Stimulated activated CD4-positive, alpha-beta T cell treated with anti-CD3 and anti-CD28 coated beads, Interleukin-2, amount 100 ng/mL, for 48 hours (primary cell): ENCODE data around the gene ADGRB2.
A peak's percentile ranks its signal among the peaks of the same experiment; 100 is the strongest.

Experiments used
- DNase-seq, 2 donors: peaks; one replicate each; pipeline ENCODE4 v3.0.0-alpha.2; 2020

The ADGRB2 gene

GRCh38 chr1:31782421-31783410 is 18.6 kb upstream of the ADGRB2 start:
- DNase-seq = no peak

DNA sequence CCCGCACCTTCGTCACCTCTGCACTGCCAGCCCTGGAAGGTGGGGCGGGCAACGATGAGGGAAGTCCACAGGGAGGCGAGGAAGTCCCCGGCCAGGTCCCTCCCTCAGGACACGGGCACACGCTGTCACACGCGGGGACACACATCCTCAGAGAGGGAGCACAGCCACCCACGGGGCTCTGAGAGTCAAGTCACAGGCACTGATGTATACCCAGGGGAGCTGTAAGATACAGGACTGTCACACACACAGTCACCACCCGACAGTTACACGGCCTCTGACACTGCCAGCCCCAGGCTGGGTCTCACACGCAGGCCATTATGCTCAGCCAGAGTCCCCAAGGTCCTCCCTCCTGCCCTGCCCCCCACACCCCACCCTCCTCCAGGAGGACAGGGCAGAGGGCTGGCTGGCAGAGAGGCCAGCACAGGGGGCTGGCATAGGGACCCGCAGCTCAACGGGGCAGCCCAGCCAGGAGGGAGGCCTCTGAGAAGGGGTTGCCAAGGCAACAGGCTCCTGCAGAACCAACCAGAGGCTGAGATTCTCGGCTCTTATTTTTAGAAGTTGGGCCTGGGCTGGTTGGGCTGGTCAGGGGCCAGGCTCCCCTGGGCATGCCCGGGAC is 17.7 kb upstream of the ADGRB2 start:
- DNase-seq = no peak

DNA sequence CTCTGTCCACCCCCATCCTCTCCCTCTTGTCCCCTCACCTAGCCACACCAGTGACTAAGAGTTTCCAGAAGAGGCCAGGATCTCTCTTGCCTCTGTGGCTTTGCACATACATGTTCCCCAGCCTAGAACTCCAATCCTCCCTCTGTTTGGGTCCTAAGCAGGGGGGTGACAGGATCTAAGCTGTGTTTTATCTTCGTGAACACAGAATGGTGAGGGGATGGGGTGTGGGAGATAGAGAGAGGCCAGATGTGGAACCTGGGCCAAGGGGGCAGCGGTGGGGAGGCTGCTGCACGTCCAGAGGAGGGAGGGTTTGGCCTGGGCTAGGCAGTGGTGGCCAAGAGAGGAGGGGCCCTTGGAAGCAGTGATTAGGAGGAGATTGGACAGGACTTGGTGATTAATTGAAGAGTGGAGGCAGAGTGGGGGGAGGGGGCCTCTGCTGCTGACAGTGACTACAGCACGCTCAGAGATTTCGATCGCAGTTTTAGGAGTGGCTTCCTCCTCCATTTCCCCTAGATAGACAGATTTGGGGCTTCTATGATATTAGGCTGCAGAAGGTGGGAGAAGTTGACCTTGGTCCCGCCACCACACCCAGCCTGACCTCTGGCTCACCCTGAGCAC is 17.1 kb upstream of the ADGRB2 start:
- DNase-seq = no peak

DNA sequence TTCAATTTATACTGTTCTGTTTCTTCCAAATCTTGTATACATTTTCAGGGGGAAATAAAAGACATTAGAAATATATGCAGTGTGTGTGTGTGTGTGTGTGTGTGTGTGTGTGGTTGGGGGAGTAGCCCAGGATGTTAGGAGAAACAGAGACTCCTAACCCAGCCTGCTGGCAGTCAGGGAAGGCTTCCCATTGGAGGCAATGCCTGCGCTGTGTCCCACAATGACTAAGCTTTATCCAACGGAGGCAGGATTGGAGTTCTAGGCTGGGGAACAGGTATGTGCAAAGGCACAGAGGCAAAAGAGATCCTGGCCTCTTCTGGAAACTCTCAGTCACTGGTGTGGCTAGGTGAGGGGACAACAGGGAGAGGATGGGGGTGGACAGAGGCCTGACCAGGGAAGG is 16.5 kb upstream of the ADGRB2 start:
- DNase-seq = no peak

GRCh38 chr1:31779687-31780086 is 15.5 kb upstream of the ADGRB2 start:
- DNase-seq = no peak

DNA sequence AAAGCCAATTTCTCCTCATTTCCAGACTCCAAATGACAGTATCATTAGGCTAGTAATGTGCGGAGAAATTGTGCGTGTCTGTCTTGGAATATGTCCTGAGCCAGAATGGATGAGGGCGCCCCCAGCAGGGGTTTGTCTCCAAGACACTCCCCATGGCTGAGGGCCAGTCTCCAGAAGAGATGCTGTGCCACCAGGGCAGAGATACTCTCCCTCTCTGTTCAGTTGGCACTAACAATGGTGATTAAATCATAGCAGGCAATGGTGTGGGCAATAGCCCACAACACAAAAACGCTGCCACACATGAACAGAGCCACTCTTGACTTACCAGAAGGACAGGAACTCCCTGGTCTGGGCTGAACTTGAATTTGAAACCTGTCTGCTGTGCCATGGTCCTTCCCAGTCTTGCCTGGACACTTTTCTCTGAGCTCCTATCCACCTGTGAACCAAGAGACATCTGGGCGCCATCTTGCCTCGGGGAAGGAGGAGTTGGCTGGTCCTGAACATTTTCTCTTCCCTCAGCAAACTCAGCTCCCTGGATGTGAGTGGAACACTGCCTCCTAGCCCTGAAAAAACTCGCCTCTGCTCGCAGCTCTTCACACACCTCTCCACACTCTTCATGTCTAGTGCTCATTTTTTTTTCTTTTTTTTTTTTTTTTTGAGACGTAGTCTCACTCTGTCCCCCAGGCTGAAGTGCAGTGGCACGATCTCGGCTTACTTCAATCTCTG is 14.8 kb upstream of the ADGRB2 start:
- no peak for DNase-seq

DNA sequence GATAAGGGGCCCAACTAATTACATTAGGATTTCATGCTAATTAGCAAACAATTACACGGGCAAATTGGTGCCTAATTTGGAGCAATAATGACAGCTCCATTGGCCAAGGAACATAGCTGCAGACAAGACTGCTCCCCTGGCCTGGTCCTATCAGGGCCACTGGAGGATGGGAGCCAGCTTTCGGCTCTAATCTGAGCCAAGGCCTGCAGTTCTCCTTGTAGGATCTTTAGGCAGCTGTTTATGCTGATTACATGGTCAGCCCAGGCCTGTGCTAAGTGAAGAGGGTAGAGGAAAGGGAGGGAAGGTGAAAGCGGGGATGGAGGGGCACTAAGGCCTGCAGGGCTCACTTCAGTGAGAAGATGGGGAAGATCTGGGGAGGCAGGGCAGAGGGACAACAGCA is 12.4 kb upstream of the ADGRB2 start:
- no peak for DNase-seq

DNA sequence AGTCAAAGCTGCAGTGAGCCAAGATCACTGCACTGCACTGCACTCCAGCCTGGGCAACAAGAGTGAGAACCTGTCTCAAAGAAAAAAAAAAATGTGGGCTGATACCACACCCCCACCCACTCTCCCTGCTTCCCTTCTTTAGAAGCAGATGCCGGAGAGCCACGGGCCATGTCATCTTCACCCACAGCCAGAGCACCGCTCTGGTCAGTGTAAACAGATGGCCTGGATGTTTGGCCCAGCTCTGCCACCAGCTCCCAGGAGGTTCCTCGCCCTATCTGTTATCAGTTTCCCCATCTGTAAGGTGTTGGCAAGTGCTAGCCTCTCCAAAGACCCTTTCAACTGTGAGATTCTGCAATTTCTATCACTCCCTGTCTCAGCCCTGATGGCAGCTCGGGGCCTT is 11.9 kb upstream of the ADGRB2 start:
- DNase-seq = no peak

GRCh38 chr1:31775210-31775999 is 11.3 kb upstream of the ADGRB2 start:
- no peak for DNase-seq

GRCh38 chr1:31774495-31774894 is 10.4 kb upstream of the ADGRB2 start:
- DNase-seq = no peak

DNA sequence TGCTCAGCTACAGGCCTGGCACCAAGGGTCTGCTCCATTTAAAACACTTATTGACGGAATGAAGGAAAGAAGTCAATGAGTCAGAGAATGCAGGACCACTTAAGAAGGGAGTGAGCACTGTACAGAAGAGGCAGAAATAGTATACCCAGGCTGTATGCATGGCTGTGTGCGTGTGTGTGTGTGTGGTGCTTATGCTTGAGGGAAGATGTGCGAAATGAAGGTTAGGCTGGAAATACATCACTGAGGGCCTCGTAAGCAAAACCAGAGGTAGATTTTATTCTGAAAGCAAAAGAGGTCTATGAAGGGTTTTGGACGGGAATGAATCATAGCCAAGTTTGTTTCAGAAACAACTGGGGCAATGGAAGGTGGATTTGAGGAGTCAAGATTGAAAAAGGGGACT is 9.7 kb upstream of the ADGRB2 start:
- DNase-seq = no peak

DNA sequence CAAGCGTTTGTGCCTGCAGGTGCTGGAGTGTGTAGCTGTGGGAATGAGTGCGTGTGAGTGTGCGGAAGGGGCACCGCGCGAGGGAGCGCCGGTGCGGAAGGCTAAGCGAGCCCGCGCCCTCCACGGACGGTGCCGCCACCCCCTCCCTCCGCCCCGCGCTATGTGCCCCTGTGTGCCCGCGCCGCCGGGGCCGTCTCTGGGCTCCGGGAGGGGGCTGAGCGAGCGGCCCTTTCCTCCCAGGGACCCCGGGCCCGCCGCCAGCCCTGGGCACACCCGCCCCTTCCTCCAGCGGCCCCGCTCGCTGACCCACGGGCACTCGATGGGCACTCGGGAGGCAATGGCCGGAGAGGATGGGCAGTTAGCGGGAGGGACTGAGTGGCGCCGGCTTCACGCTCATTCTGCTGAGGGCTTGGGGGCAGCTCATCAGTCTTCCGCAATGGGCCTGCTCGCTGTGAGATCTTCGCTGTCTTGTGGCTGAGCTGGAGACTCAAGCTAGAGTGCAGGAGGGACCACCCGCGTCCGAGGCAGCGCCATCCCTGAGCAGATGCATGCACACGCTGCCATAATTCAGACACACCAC is 8.6 kb upstream of the ADGRB2 start:
- no peak for DNase-seq

DNA sequence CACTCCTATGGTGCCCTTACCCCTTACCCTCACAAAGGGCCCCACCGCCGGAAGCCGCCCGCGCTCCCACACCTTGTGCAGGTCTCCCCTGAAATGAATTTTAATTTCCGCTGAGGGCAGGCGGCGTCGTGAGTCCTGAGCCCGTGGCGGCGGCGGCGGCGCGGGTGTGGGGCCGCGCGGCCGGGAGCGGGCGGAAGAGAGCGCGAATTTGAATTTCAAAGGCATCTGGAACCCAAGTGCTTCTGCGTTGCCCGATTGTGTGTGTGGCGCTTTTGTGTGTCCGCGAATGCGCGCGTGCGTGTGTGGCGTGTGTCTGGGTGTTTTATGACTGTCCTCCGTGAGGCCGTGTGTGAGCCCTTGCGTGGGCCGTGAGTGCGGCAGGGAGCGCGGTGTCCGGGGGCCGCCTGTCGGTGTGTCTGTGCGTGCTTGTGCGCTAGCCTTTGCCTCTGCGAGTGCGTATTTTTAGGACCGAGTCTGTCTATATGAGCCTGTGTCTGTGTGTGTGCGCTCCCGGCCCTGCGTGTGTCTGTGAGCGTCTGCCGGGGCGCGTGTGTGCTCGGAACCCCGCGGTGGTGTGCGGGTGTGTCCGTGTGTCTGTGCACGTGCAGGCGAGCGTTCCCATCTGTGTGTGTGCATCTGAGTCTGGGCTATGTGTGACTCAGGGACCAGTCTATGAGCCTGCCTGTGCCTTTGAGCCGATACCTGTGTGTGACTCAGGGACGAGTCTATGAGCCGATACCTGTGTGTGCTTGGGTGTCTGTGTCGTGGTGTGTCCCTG is 7.9 kb upstream of the ADGRB2 start:
- DNase-seq = peak in 1 of 2 donors; percentile 43

DNA sequence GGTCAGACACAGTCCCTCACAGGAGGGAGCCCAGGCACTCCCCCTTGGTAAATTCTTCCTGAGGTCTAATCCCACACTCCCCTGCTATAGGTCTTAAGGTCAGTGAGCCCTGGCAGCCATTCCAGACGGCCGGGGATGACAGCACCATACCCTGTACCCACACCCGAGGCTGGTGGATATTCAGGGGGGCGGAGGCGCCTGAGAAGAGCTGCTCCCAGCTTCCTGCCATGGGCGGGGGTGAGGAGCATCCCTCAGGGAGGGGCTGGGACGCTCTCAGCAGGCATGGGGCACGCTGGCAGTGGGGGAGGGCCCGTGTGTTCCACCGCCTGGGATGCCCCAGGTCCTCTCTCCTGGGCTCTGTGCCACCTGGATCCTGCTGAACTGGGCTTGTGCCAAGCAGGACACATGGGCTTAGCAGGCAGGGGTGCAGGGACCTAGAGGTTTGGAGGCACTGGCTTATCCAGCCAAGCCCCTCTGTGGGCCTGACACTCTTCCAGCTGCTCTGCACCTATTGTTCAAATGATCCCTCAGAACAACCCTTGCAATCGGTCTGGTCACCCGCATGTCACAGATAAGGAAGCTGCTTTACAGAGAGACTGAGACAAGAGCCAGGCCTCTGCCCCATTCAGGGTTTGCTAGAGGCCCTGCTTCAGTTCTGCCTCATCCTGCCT is 5.7 kb upstream of the ADGRB2 start:
- DNase-seq = no peak

- no peak for DNase-seq
These were observed 5.0 kb upstream of the ADGRB2 start for GRCh38 chr1:31768939-31769704.

DNA sequence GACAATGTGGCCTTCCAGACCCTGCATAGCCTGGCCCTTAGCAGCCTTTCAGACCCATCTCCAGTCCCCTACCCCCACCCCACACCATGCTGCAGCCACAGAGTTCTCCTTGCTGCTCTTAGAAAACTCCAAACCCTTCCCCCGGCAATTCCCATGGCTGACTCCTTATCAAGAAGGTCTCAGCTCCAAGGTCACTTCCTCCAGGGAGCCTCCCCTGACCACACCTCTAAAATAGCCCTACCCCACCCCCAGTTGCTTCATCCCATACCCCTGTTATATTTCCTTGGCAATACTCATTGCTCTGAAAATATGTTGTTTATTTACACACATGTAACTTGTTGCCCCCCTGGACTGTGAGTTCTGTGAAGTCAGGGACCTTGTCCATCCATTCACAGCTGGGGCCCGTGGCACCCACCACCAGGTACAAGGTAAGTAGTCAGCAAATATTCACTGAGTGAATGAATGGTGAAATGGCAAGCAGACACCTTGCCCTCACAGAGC is 4.3 kb upstream of the ADGRB2 start:
- DNase-seq = no peak

GRCh38 chr1:31767225-31767624 is 3.1 kb upstream of the ADGRB2 start:
- DNase-seq = no peak

GRCh38 chr1:31765516-31765915 is 1.4 kb upstream of the ADGRB2 start:
- no peak for DNase-seq

DNA sequence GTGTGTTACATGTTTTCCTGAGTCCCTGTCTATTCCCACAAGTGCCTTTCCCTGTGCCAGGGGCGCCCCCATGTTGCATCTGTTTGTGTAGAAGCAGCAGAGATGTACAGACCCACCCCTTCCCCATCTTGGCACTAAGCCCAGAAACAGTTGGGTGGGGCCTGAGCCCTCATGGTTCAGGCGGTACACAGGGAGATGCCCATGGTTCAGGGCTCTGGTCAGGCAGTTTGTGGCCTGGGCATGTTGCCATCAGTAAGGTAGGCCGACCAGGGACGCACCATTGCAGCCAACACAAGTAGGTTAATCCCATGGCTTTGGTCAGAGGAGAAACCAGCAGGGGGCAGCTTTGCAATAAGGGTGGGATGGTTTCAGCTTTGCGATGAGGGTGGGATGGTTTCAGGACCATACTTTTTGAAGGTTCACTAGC is 914 bp upstream of the ADGRB2 start:
- DNase-seq = no peak
